GM23338 (cell line): ENCODE data around the gene ST7L. TPM values are rescaled to one million over a fixed set of nuclear protein-coding genes. Genes with fewer than 3 reads are reported as not detected.

ENCODE experiments used
- ATAC-seq: fragments of 200-7000 bp; cut with Tn5 transposase; 3 replicates; pipeline ENCODE4 v1.9.1; 2020
- DNase-seq: peaks from one replicate; pipeline ENCODE4 v3.0.0-alpha.2; 2015; ENCODE audit warnings: low spot score
- H2AFZ ChIP-seq: fragments of 200-600 bp; sonication (generic); 2 replicates; pipeline ENCODE4 v1.8.0; 2016; ENCODE audit warnings: antibody characterized with exemption, mild to moderate bottlenecking, moderate library complexity
- H3F3A ChIP-seq: fragments of 200-600 bp; sonication (generic); replicated peaks from 2 replicates; pipeline ENCODE4 v1.8.0; 2017; ENCODE audit warnings: antibody characterized with exemption, mixed run types, low read depth
- H3K27ac ChIP-seq: fragments of 200-600 bp; sonication (generic); 2 replicates; pipeline ENCODE4 v1.6.1; 2016; ENCODE audit warnings: low read depth
- H3K27me3 ChIP-seq: fragments of 200-600 bp; sonication (generic); 2 replicates; pipeline ENCODE4 v1.8.0; 2016; ENCODE audit warnings: mild to moderate bottlenecking, mixed run types, moderate library complexity; ENCODE audit not compliant: insufficient read depth
- H3K36me3 ChIP-seq: fragments of 200-600 bp; sonication (generic); 2 replicates; pipeline ENCODE4 v1.8.0; 2016; ENCODE audit warnings: mild to moderate bottlenecking; ENCODE audit not compliant: insufficient read depth
- H3K4me1 ChIP-seq: fragments of 200-600 bp; sonication (generic); 2 replicates; pipeline ENCODE4 v1.8.0; 2016; ENCODE audit warnings: mild to moderate bottlenecking, moderate library complexity; ENCODE audit not compliant: insufficient read depth
- H3K4me2 ChIP-seq: fragments of 200-600 bp; sonication (generic); 2 replicates; pipeline ENCODE4 v1.7.1; 2017; ENCODE audit warnings: mixed run types
- H3K4me3 ChIP-seq: fragments of 200-600 bp; sonication (generic); 2 replicates; pipeline ENCODE4 v1.6.1; 2016; ENCODE audit warnings: mixed run types
- H3K79me2 ChIP-seq: fragments of 200-600 bp; sonication (generic); replicated peaks from 2 replicates; pipeline ENCODE4 v1.8.0; 2017; ENCODE audit warnings: mild to moderate bottlenecking; ENCODE audit not compliant: insufficient read depth
- H3K9me2 ChIP-seq: fragments of 200-600 bp; sonication (generic); 2 replicates; pipeline ENCODE4 v1.8.0; 2017; ENCODE audit not compliant: insufficient read depth
- H4K20me1 ChIP-seq: fragments of 200-600 bp; sonication (generic); replicated peaks from 2 replicates; pipeline ENCODE4 v1.8.0; 2017; ENCODE audit warnings: mild to moderate bottlenecking; ENCODE audit not compliant: insufficient read depth
- H3K27ac Mint-ChIP-seq: 2 replicates; pipeline ENCODE4 v1.8.0; 2020; ENCODE audit warnings: inconsistent platforms, mild to moderate bottlenecking, moderate library complexity, mixed read lengths
- H3K27me3 Mint-ChIP-seq: 3 replicates; pipeline ENCODE4 v1.8.0; 2022; ENCODE audit warnings: low read depth, mild to moderate bottlenecking, moderate library complexity, mixed read lengths, inconsistent platforms; ENCODE audit not compliant: insufficient read depth, poor library complexity
- H3K36me3 Mint-ChIP-seq: 3 replicates; pipeline ENCODE4 v1.8.0; 2021; ENCODE audit warnings: low read depth, mild to moderate bottlenecking, inconsistent platforms, moderate library complexity, mixed read lengths
- H3K4me1 Mint-ChIP-seq: 3 replicates; pipeline ENCODE4 v1.8.0; 2020; ENCODE audit warnings: mild to moderate bottlenecking, inconsistent platforms, mixed read lengths
- H3K4me3 Mint-ChIP-seq: 3 replicates; pipeline ENCODE4 v1.8.0; 2021; ENCODE audit warnings: moderate library complexity, mild to moderate bottlenecking, inconsistent platforms, mixed read lengths
- H3K9me3 Mint-ChIP-seq: 3 replicates; pipeline ENCODE4 v1.8.0; 2020; ENCODE audit warnings: moderate library complexity, mild to moderate bottlenecking, inconsistent platforms, mixed read lengths
- CREB1 ChIP-seq: fragments of 250-450 bp; sonication (Bioruptor Pico); IDR thresholded peaks from 2 replicates; pipeline ENCODE4 v1.5.0; 2020; ENCODE audit warnings: low read depth, mild to moderate bottlenecking, moderate library complexity
- CTCF ChIP-seq, 2 experiments: fragments of 200-600 bp in 1 of 2; sonication (generic) in 1 of 2; conservative IDR thresholded peaks; 2 replicates each; pipeline versions ENCODE4 v1.5.1 to v1.6.1; 2016 to 2017; ENCODE audit warnings: antibody characterized with exemption in 2 of 2, low read depth in 2 of 2, mild to moderate bottlenecking in 2 of 2, moderate library complexity in 1 of 2
- EZH2 ChIP-seq: fragments of 200-600 bp; sonication (generic); IDR thresholded peaks from one replicate; pipeline ENCODE4 v1.8.0; 2017; ENCODE audit warnings: antibody characterized with exemption, mild to moderate bottlenecking, low read depth; ENCODE audit not compliant: unreplicated experiment
- EZH2phosphoT487 ChIP-seq: fragments of 200-600 bp; sonication (generic); IDR thresholded peaks from one replicate; pipeline ENCODE4 v1.8.1; 2018; ENCODE audit warnings: antibody characterized with exemption; ENCODE audit not compliant: unreplicated experiment
- JUNB ChIP-seq: IDR thresholded peaks from one replicate; pipeline ENCODE4 v1.6.1; 2016; ENCODE audit warnings: antibody characterized with exemption; ENCODE audit not compliant: unreplicated experiment
- NANOG ChIP-seq: IDR thresholded peaks from 2 replicates; pipeline ENCODE4 v1.6.1; 2016; ENCODE audit warnings: antibody characterized with exemption, borderline replicate concordance
- POLR2AphosphoS5 ChIP-seq: IDR thresholded peaks from 2 replicates; pipeline ENCODE4 v1.6.1; 2016; ENCODE audit warnings: antibody characterized with exemption, low read depth
- REST ChIP-seq: IDR thresholded peaks from one replicate; pipeline ENCODE4 v1.6.1; 2018; ENCODE audit warnings: antibody characterized with exemption; ENCODE audit not compliant: unreplicated experiment
- STAT1 ChIP-seq: IDR thresholded peaks from one replicate; pipeline ENCODE4 v1.6.1; 2016; ENCODE audit warnings: antibody characterized with exemption; ENCODE audit not compliant: unreplicated experiment
- ZNF331 ChIP-seq: fragments of 250-450 bp; sonication (Bioruptor Pico); IDR thresholded peaks from 2 replicates; pipeline ENCODE4 v1.5.0; 2020; ENCODE audit warnings: low read depth, mild to moderate bottlenecking, moderate library complexity
- ZNF462 ChIP-seq: fragments of 250-450 bp; sonication (Bioruptor Pico); IDR thresholded peaks from 2 replicates; pipeline ENCODE4 v1.5.0; 2020; ENCODE audit warnings: mild to moderate bottlenecking, moderate library complexity
- polyA plus RNA-seq: library from polyadenylated mRNA; unstranded; fragments of >200 nt; fragmentation: Nextera tagmentation; extraction: Ambion mirVana; gene quantifications from 2 replicates; pipeline ENCODE4 v1.2.1, GENCODE V29; 2016
- total RNA-seq: library from RNA; depleted of rRNA; stranded (reverse); fragments of >200 nt; shearing (Covaris generic); gene quantifications from 2 replicates; pipeline ENCODE4 v1.2.3, GENCODE V29; 2014

Gene ST7L
- total and polyA plus RNA-seq, 2 experiments from 2014 or later: 18.2 to 21.0 TPM

- TF ChIP-seq STAT1 (no peak), ZNF462 (no peak), POLR2AphosphoS5 (no peak), CTCF (conservative IDR thresholded peaks at IDR 0.05; ENCODE audit: low read depth in 2 of 2) (no peak), NANOG (no peak)
These were observed 15.4 kb upstream of the ST7L start (continued) for GRCh38 chr1:112634367-112634766.

- Histone ChIP-seq H3K4me1 (peaks cover 4% of the 10 kb centered on the region; the same call in 1 of the 2 replicates), H4K20me1 (peaks cover 60% of the 10 kb centered on the region), H2AFZ (no peak overlapping the region), H3K36me3 (no peaks in the 10 kb centered on the region), H3K27ac (no peak overlapping the region), H3K79me2 (peaks cover 100% of the 10 kb centered on the region), H3K4me2 (no peak overlapping the region), H3K4me3 (no peak overlapping the region), H3K27me3 (no peaks in the 10 kb centered on the region), H3K9me2 (no peaks in the 10 kb centered on the region), H3F3A (no peaks in the 10 kb centered on the region)
- Mint-ChIP-seq H3K4me3 (no peak overlapping the region), H3K36me3 (peaks cover 5% of the 10 kb centered on the region), H3K9me3 (no peaks in the 10 kb centered on the region; the same call in 2 of the 3 replicates), H3K27me3 (no peaks in the 10 kb centered on the region), H3K27ac (no peak overlapping the region), H3K4me1 (no peaks in the 10 kb centered on the region; the same call in 2 of the 3 replicates)
- ATAC-seq (no peak), DNase-seq (no peak)
- TF ChIP-seq EZH2phosphoT487 (no peak), CTCF (conservative IDR thresholded peaks at IDR 0.05; ENCODE audit: low read depth in 2 of 2) (no peak), STAT1 (no peak), NANOG (no peak), JUNB (no peak), CREB1 (no peak), POLR2AphosphoS5 (no peak), EZH2 (no peak), REST (no peak), ZNF331 (CRISPR knock-in tag) (no peak)
These were observed 14.7 kb upstream of the ST7L start for GRCh38 chr1:112633628-112634027.
